Measurements from ENCODE around the gene DMC1.

The DMC1 gene

GRCh38 chr22:38506118-38506962 lies 63.6 kb downstream of the DMC1 start, which contains the start of gene DDX17:
TSS of gene DDX17 (minus strand) at chr22:38506311.
- Histone ChIP-seq H3K9ac (ENCODE audit: low read length) (peak within 1 kb of the TSS; percentile 100), H3K9me3 (ENCODE audit: control insufficient read depth, low read length) (no peaks in the 10 kb centered on the region), H3K36me3 (ENCODE audit: control insufficient read depth, insufficient read depth, low read length) (peaks cover 5% of the 10 kb centered on the region), H3K4me3 (ENCODE audit: low read length) (peak within 1 kb of the TSS; percentile 90), H3K27me3 (ENCODE audit: control insufficient read depth, insufficient read depth, low read length) (no peaks in the 10 kb centered on the region), H3K4me1 (ENCODE audit: control insufficient read depth, insufficient read depth, low read length) (peaks cover 23% of the 10 kb centered on the region)

DNA sequence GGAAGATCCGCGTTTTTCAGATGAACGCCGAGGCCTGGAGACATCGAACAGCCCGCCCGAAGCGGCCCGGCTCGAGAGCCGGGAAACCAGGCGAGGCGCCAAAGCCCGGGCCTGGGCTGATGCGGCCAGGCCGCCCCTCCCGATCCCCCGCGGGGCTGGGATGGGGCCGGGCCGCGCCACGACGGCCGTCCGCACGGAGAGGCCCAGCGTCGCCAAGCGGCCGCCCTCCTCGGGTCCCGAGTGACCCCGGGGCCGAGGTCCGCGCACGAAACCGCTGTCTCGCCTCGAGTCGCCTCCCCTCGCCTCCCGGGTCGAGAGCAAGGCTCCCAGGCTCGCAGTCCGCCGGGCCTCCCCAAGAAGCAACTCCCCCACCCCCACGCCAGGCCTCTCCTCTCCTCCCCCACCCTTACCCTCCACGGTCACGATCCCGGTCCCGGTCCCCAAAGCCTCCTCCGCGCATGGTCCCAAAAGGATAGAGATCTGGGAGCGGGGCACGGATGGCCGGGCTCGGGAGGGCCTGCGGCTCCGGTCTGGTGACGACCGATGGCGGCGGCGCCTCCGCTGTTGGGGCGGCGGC lies 64.4 kb downstream of the DMC1 start:
- H3K4me1 ChIP-seq (ENCODE audit: control insufficient read depth, insufficient read depth, low read length): peaks cover 23% of the 10 kb centered on the region
- H3K27me3 ChIP-seq (ENCODE audit: control insufficient read depth, insufficient read depth, low read length): no peaks in the 10 kb centered on the region
- H3K9me3 ChIP-seq (ENCODE audit: control insufficient read depth, low read length): no peaks in the 10 kb centered on the region

DNA sequence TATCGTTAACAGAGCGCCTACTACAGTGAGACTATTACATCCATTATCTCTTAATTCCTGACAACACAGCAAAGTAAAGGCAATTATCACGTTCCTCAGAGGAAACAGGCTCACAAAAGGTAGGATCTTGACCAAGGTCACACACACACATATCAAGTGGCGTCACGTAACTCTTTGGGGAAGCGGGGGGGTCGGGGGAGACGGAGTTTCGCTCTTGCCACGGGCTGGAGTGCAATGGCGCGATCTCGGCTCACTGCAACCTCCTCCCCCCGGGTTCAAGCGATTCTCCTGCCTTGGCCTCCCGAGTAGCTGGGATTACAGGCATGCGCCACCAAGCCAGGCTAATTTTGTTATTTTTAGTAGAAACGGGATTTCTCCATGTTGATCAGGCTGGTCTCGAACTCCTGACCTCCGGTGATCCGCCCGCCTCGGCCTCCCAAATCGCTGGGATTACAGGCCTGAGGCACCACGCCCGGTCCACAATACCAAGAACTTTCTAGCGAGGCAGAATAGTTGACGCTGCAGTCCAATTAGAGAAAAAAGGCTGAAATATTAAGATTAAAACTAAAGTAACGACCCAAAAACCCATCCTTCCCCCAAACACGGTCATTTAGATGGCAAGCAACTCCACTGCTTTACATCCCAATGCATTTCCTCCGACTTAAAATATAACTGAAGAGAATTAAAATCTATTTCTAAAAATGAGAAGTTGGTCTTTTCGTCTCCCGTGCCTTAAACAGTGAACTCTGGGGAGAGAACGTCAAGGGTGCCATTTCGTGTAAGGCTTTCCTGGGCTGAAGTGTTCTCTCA lies 65.0 kb downstream of the DMC1 start:
- H3K36me3 ChIP-seq (ENCODE audit: control insufficient read depth, insufficient read depth, low read length): peaks cover 5% of the 10 kb centered on the region
- peak overlapping the region; percentile 90 for H3K4me3 ChIP-seq (ENCODE audit: low read length)
- H3K9ac ChIP-seq (ENCODE audit: low read length): peak overlapping the region; percentile 100
- no peaks in the 10 kb centered on the region for H3K27me3 ChIP-seq (ENCODE audit: control insufficient read depth, insufficient read depth, low read length)
- H3K9me3 ChIP-seq (ENCODE audit: control insufficient read depth, low read length): no peaks in the 10 kb centered on the region
- H3K4me1 ChIP-seq (ENCODE audit: control insufficient read depth, insufficient read depth, low read length): peaks cover 23% of the 10 kb centered on the region

More for the DNA sequence above, 64.4 kb downstream of the DMC1 start:
- peak overlapping the region; percentile 90 for H3K4me3 ChIP-seq (ENCODE audit: low read length)
- peak overlapping the region; percentile 100 for H3K9ac ChIP-seq (ENCODE audit: low read length)
- peaks cover 5% of the 10 kb centered on the region for H3K36me3 ChIP-seq (ENCODE audit: control insufficient read depth, insufficient read depth, low read length)

GRCh38 chr22:38503021-38503420 lies 67.0 kb downstream of the DMC1 start:
- no peak overlapping the region for H3K4me3 ChIP-seq (ENCODE audit: low read length)
- peaks cover 14% of the 10 kb centered on the region for H3K36me3 ChIP-seq (ENCODE audit: control insufficient read depth, insufficient read depth, low read length)
- H3K9ac ChIP-seq (ENCODE audit: low read length): no peak overlapping the region
- H3K4me1 ChIP-seq (ENCODE audit: control insufficient read depth, insufficient read depth, low read length): peaks cover 23% of the 10 kb centered on the region
- H3K27me3 ChIP-seq (ENCODE audit: control insufficient read depth, insufficient read depth, low read length): no peaks in the 10 kb centered on the region
- H3K9me3 ChIP-seq (ENCODE audit: control insufficient read depth, low read length): no peaks in the 10 kb centered on the region

DNA sequence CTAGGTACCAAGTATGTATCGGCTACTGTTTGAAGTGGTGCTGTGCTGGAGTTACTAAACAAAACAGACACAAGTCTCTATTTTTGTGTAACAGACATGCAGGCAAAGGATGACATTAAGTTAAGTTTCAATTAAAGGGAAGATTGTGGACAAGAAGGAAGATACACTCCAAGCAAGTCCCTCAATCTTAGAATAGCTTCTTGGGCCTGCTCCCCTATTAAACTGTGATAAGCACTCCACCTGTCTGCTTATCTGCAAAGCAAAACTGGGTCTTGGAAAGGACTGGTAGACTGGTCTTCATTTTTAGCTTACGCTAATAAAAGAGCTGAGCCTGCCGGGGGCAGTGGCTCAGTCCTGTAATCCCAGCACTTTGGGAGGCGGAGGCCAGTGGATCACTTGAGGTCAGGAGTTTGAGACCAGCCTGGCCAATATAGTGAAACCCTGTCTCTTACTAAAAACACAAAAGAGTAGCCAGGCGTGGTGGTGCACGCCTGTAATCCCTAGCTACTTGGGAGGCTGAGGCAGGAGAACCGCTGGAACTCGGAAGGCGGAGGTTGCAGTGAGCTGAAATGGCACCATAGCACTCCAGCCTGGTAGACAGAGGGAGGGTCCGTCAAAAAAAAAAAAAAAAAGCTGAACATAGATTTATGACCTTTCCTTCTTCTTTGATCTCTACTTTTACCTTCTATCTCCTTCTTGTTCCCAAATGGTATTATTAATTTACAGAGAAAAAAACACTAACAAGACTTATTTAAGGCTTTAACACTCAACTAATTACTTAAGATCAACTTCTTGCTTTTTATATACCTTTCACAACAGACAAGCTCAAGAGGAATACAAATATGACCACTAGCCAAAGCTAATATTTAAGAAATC lies 67.9 kb downstream of the DMC1 start:
- Histone ChIP-seq H3K4me3 (ENCODE audit: low read length) (no peak overlapping the region), H3K4me1 (ENCODE audit: control insufficient read depth, insufficient read depth, low read length) (peaks cover 22% of the 10 kb centered on the region), H3K9ac (ENCODE audit: low read length) (no peak overlapping the region)

GRCh38 chr22:38497869-38498268 lies 72.1 kb downstream of the DMC1 start:
- peaks cover 5% of the 10 kb centered on the region for H3K4me1 ChIP-seq (ENCODE audit: control insufficient read depth, insufficient read depth, low read length)
- H3K27me3 ChIP-seq (ENCODE audit: control insufficient read depth, insufficient read depth, low read length): no peaks in the 10 kb centered on the region
- H3K36me3 ChIP-seq (ENCODE audit: control insufficient read depth, insufficient read depth, low read length): peaks cover 41% of the 10 kb centered on the region
- no peaks in the 10 kb centered on the region for H3K9me3 ChIP-seq (ENCODE audit: control insufficient read depth, low read length)
- H3K9ac ChIP-seq (ENCODE audit: low read length): no peak overlapping the region
- no peak overlapping the region for H3K4me3 ChIP-seq (ENCODE audit: low read length)

More for the DNA sequence above, 67.9 kb downstream of the DMC1 start:
- peaks cover 19% of the 10 kb centered on the region for H3K36me3 ChIP-seq (ENCODE audit: control insufficient read depth, insufficient read depth, low read length)
- H3K9me3 ChIP-seq (ENCODE audit: control insufficient read depth, low read length): no peaks in the 10 kb centered on the region
- no peaks in the 10 kb centered on the region for H3K27me3 ChIP-seq (ENCODE audit: control insufficient read depth, insufficient read depth, low read length)

DNA sequence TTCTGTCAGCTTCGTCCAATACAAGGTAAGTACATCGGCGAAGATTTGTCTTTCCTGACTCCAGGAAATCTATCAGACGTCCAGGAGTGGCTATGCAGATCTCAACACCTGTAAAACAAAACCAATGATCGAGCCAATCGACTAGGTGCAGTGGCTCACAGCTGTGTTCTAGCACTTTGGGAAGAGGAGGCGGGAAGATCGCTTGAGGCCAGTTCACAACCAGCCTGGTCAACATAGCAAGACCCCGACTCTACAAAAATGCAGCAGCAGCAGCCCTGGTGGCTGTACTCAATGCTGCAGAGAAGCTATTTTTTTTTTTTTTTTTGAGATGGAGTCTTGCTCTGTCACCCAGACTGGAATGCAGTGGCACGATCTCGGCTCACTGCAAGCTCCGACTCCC lies 75.0 kb downstream of the DMC1 start:
- Histone ChIP-seq H3K4me1 (ENCODE audit: control insufficient read depth, insufficient read depth, low read length) (peaks cover 11% of the 10 kb centered on the region), H3K27me3 (ENCODE audit: control insufficient read depth, insufficient read depth, low read length) (no peaks in the 10 kb centered on the region), H3K36me3 (ENCODE audit: control insufficient read depth, insufficient read depth, low read length) (peaks cover 49% of the 10 kb centered on the region), H3K4me3 (ENCODE audit: low read length) (no peak overlapping the region), H3K9me3 (ENCODE audit: control insufficient read depth, low read length) (no peaks in the 10 kb centered on the region), H3K9ac (ENCODE audit: low read length) (no peak overlapping the region)

GRCh38 chr22:38494498-38494897 lies 75.5 kb downstream of the DMC1 start:
- Histone ChIP-seq H3K27me3 (ENCODE audit: control insufficient read depth, insufficient read depth, low read length) (no peaks in the 10 kb centered on the region), H3K4me1 (ENCODE audit: control insufficient read depth, insufficient read depth, low read length) (peaks cover 11% of the 10 kb centered on the region), H3K36me3 (ENCODE audit: control insufficient read depth, insufficient read depth, low read length) (peaks cover 53% of the 10 kb centered on the region), H3K9me3 (ENCODE audit: control insufficient read depth, low read length) (no peaks in the 10 kb centered on the region), H3K4me3 (ENCODE audit: low read length) (no peak overlapping the region), H3K9ac (ENCODE audit: low read length) (no peak overlapping the region)

DNA sequence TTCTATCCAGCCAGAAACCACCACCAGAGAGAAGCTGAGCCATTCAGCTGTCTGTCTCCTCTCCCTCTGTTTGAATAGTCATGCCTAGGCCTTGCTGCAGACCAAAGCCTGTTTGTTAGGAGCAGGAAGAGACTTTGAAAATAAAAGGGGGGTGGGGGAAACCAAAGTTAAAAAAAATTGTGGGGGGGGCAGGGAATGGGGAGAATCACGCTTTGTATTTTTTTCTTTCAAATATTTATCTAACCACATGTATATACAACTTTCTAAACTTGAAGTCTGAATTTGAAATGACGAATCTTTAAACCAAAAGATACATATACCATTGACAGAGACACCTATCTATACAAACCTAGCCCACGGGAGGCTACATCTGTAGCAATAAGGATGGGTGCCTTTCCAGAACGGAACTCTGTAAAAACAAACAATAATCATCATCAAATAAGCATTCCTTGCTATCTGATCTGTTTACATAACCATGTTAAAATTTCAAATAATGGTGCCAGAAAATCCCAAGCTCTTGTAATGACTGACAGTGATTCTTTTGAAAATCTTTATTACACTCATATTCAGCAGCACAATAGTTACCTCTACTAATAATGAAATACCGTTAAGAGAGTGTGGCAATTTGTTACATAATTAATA lies 78.2 kb downstream of the DMC1 start:
- H3K4me3 ChIP-seq (ENCODE audit: low read length): no peak overlapping the region
- H3K9ac ChIP-seq (ENCODE audit: low read length): no peak overlapping the region
- H3K27me3 ChIP-seq (ENCODE audit: control insufficient read depth, insufficient read depth, low read length): no peaks in the 10 kb centered on the region
- peaks cover 11% of the 10 kb centered on the region for H3K4me1 ChIP-seq (ENCODE audit: control insufficient read depth, insufficient read depth, low read length)
- H3K9me3 ChIP-seq (ENCODE audit: control insufficient read depth, low read length): no peaks in the 10 kb centered on the region
- peaks cover 40% of the 10 kb centered on the region for H3K36me3 ChIP-seq (ENCODE audit: control insufficient read depth, insufficient read depth, low read length)

DNA sequence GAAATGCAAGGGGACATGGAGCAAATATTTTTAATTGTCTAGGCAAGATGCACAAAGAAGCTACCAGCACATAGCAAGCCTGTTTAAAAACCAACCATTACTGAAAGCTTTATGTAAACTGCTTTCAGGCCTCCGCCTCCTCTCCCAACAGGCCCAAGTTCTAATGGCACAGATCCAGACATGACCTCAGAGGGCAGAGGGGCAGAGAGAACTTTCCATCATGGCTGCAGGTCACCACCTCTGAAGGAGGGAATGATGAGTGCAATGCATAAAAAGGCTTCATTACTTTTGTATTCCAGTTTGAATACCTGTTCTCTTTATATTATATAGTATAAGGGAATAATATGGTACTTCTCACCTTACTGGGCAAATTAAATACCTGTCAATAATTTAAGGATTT lies 79.1 kb downstream of the DMC1 start:
- H3K4me1 ChIP-seq (ENCODE audit: control insufficient read depth, insufficient read depth, low read length): peaks cover 11% of the 10 kb centered on the region
- no peaks in the 10 kb centered on the region for H3K9me3 ChIP-seq (ENCODE audit: control insufficient read depth, low read length)
- H3K4me3 ChIP-seq (ENCODE audit: low read length): no peak overlapping the region
- peaks cover 38% of the 10 kb centered on the region for H3K36me3 ChIP-seq (ENCODE audit: control insufficient read depth, insufficient read depth, low read length)
- H3K27me3 ChIP-seq (ENCODE audit: control insufficient read depth, insufficient read depth, low read length): no peaks in the 10 kb centered on the region
- no peak overlapping the region for H3K9ac ChIP-seq (ENCODE audit: low read length)

DNA sequence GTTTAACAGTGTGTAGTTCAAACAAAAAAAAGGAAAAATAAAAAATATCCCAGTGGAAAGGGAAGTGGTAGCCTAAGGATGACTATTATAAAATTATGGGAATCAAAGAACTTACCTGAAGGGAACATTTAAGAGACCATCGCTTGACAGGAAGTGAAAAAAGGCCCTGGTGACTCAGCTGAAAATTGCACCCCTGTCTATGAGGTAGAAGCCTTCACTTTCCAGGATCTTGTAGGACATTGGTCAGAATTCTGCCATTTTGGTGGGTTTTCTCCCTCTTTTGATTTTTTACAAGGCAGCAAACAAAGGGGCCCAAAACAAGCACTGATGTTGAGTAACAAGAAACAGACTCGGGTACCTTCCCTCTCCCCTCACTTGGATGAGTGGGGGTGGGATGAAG lies 79.5 kb downstream of the DMC1 start:
- no peak overlapping the region for H3K4me3 ChIP-seq (ENCODE audit: low read length)
- no peaks in the 10 kb centered on the region for H3K27me3 ChIP-seq (ENCODE audit: control insufficient read depth, insufficient read depth, low read length)
- H3K4me1 ChIP-seq (ENCODE audit: control insufficient read depth, insufficient read depth, low read length): peaks cover 11% of the 10 kb centered on the region
- H3K9ac ChIP-seq (ENCODE audit: low read length): no peak overlapping the region
- H3K9me3 ChIP-seq (ENCODE audit: control insufficient read depth, low read length): no peaks in the 10 kb centered on the region
- peaks cover 37% of the 10 kb centered on the region for H3K36me3 ChIP-seq (ENCODE audit: control insufficient read depth, insufficient read depth, low read length)

All from mucosa of stomach (tissue), 1 donor.